H1 (cell line): ENCODE measurements around the gene PTPRE. TPM values are rescaled to one million over a fixed set of nuclear protein-coding genes. Genes with fewer than 3 reads are reported as not detected.

Experiments
- FOSL1 ChIP-seq: IDR thresholded peaks from 2 replicates; pipeline ENCODE4 v1.6.1; 2011; ENCODE audit warnings: mild to moderate bottlenecking, low read depth, low read length, moderate library complexity; ENCODE audit not compliant: insufficient read depth
- GTF2F1 ChIP-seq: IDR thresholded peaks from 2 replicates; pipeline ENCODE4 v1.6.1; 2012; ENCODE audit warnings: low read depth, low read length, improper control_type of control experiment, borderline replicate concordance
- KDM1A ChIP-seq: fragments of 200-600, 300-600 bp; sonication (generic); IDR thresholded peaks from 2 replicates; pipeline ENCODE4 v1.7.1; 2016; ENCODE audit warnings: mild to moderate bottlenecking, low read length, borderline replicate concordance
- RFX5 ChIP-seq: IDR thresholded peaks from 2 replicates; pipeline ENCODE4 v1.6.1; 2011; ENCODE audit warnings: low read depth, low read length, improper control_type of control experiment, borderline replicate concordance
- SAP30 ChIP-seq: fragments of 300-600 bp; sonication (generic); IDR thresholded peaks from 2 replicates; pipeline ENCODE4 v1.7.1; 2012; ENCODE audit warnings: low read length, moderate library complexity, mild to moderate bottlenecking, inconsistent platforms; ENCODE audit not compliant: insufficient read depth, insufficient replicate concordance
- polyA plus RNA-seq, 7 experiments: library from polyadenylated mRNA; depleted of rRNA in 3 of 7; stranded (reverse) in 5 of 7; unstranded in 2 of 7; fragments of >200 nt in 5 of 7; fragments of 200-250 nt in 2 of 7; gene quantifications; 1 replicate in 5 of 7; 2 replicates in 1 of 7; 4 replicates in 1 of 7; pipeline versions ENCODE4 v1.2.1 to v1.2.3, GENCODE V29; 2011 to 2013; ENCODE audit warnings: missing spikeins in 2 of 7, mixed read lengths in 2 of 7
- total RNA-seq: library from RNA; stranded (reverse); fragmentation: NEBNext Ultra II Directional; extraction: Animal tissue kit (Norgen Biotek cat#: 25700); gene quantifications from 2 replicates; pipeline ENCODE4 v1.2.1, GENCODE V29; 2021
- TF ChIP-seq, protein P1 (sequence below): IDR thresholded peaks from 2 replicates; pipeline ENCODE4 v1.6.1; 2012; ENCODE audit warnings: low read length, inconsistent platforms

Gene PTPRE
- total and polyA plus RNA-seq, 2 of the 8 experiments (the other 6 are each of a cell fraction or from before 2014, with no cell fraction given) = 0.33 to 0.54 TPM

DNA sequence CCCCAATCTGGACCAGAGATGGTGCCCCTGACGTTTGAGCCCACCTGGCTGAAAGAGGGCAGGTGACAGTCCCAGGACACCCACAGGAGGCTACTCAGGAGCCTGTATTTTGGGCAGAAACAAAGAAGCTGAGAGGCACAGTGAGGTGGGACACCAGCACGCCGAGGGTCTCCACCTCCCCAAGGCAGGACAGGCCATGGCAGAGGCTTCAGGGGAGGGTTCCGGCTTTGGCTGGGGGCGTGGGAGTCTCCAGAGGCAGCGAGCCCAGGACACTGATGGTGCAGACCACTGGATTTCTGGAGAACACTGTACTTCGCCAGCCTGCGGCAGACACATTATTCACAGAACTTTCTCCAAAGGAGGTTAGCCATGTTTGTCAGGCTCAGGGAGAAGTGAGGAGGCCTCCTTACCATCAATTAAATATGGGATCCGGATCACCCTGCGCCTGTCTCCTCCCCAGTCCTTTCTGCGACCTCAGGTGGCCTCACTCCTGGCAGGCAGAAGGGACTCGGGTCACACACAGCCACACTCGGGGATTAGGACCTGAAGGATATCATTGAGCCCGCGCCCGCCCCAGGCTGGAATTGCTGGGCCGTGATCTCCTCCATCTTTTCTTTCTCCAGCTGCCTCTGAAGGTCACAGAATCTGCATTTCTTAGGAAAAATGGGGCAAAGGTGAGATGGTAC, 121.1 kb downstream of the PTPRE start (continued):
- TF ChIP-seq, protein P1, sequence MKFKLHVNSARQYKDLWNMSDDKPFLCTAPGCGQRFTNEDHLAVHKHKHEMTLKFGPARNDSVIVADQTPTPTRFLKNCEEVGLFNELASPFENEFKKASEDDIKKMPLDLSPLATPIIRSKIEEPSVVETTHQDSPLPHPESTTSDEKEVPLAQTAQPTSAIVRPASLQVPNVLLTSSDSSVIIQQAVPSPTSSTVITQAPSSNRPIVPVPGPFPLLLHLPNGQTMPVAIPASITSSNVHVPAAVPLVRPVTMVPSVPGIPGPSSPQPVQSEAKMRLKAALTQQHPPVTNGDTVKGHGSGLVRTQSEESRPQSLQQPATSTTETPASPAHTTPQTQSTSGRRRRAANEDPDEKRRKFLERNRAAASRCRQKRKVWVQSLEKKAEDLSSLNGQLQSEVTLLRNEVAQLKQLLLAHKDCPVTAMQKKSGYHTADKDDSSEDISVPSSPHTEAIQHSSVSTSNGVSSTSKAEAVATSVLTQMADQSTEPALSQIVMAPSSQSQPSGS = no peak
- TF ChIP-seq FOSL1 = no peak
- no peak for TF ChIP-seq RFX5
- TF ChIP-seq GTF2F1 = no peak
- TF ChIP-seq KDM1A = no peak
- no peak for TF ChIP-seq SAP30
- TF ChIP-seq, all 59 proteins: peak for 0
